HG03469 (cell line): ENCODE results near the gene ADGB.
"Not testable (repeated sequence)": the region's sequence is repeated elsewhere in the genome, so short reads cannot be mapped to it uniquely, and the experiment has no call there.

Experiments used
- ATAC-seq: cut with Tn5 transposase; IDR thresholded peaks from one replicate; pipeline ENCODE4 v1.9.1; 2021; ENCODE audit warnings: mild to moderate bottlenecking, moderate library complexity, moderate number of reproducible peaks; ENCODE audit not compliant: unreplicated experiment

Gene ADGB

DNA sequence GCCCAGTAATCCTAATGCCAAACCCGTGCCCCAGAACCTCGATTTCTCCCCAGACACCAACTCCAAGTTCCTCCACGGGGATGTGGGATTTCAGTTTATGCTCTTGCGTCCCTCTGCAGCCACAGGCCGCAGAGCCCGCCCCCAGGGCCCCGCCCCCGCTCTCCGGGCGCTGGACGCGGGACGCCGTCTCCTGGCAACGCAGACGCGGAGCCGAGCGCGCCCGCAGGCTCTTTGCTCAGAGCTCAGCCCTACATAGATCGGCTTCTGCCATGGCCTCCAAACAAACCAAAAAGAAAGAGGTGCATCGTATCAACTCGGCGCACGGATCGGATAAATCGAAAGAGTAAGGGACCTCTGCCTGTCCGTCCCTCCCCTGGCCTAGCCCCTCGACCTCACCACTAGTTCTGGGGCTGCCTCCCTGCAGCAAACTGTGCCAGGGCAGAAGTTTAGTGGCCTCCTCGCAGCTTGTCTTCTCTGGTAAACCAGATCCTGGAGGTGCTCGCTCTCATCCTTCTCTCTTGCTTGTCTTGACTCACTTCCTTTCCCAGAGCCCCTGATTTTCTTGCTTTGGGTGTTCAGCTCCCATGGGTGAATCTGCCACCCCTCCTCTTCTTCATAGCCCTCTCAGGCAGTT, at the start of gene ADGB:
Gene ADGB, plus strand, starts transcription at position 201 of the 634 bp plus-strand sequence. Its CDS starts 69 bp downstream, at position 270.
- no peak for ATAC-seq

DNA sequence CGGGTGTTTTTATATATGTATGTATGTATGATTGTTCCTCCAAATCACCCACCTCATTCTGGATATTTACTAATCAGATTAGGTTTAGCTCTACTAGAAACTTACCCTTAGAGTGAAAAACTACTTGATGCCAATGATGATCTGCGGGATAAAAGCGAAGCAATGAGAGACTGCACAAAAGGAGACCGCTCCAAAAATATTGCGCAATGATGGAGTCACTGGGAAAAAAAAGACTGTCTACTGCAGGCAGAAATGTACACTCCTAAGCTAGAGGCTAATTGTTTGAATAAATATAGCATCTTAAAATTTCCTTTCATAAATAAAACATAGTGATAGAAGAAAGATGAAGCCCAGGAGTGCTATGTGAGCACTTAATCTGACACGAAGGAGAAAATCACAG, 47.9 kb upstream of the ADGB start:
- no peak for ATAC-seq

DNA sequence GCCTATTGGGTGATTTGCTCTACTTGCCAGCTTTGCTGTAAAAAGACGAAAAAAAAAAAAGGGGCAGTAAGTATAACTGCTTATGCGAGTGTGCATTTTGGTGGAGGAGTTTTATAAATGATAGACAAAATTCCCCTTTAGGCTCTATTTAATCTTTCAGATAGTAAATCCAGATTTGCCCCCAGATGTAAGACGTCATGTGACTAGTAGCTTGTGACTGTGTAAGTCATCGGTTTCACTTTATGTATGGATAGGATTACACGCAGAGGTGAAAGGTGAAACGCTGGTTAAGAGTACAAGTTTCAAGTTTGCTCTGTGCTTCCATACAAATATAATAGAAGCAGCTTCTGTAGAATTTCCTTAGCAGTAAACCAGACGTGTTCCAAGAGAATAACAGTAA, 47.2 kb upstream of the ADGB start:
- no peak for ATAC-seq

- ATAC-seq = no peak
Observed at GRCh38 chr6:146553377-146554135, 45.2 kb upstream of the ADGB start.

GRCh38 chr6:146560607-146561006, 38.2 kb upstream of the ADGB start:
- no peak for ATAC-seq

DNA sequence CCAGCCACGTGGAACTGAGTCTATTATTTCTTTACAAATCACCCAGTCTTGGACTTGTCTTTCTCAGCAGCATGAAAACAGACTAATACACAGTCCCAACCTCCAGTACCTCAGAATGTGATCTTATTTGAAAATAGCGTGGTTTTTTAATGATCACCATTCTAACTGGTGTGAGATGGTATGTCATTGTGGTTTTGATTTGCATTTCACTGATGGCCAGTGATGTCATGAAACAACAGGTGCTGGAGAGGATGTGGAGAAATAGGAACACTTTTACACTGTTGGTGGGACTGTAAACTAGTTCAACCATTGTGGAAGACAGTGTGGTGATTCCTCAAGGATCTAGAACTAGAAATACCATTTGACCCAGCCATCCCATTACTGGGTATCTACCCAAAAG, 32.1 kb upstream of the ADGB start:
- ATAC-seq = not testable (repeated sequence)

- ATAC-seq = not testable (repeated sequence)
Observed at GRCh38 chr6:146568619-146569018, 30.2 kb upstream of the ADGB start.

DNA sequence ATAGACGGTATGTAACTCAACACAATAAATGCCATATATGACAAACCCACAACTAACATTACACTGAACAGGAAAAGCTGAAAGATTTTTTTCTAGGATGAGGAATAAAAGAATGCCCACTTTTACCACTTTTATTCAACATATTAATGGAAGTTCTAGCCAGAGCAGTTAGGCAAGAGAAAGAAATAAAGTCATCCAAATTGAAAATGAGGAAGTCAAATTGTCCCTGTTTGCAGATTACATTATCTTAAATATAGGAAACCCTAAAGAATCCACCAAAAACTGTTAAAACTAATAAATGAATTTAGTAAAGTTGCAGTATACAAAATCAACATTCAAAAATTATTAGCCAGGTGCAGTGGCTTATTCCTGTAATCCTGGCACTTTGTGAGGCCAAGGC, 24.6 kb upstream of the ADGB start:
- ATAC-seq = no peak

- ATAC-seq = no peak
Observed at GRCh38 chr6:146578054-146578453, 20.7 kb upstream of the ADGB start.

GRCh38 chr6:146581968-146582367, 16.8 kb upstream of the ADGB start:
- no peak for ATAC-seq

GRCh38 chr6:146582857-146583256, 15.9 kb upstream of the ADGB start:
- no peak for ATAC-seq

GRCh38 chr6:146583966-146584365, 14.8 kb upstream of the ADGB start:
- no peak for ATAC-seq

DNA sequence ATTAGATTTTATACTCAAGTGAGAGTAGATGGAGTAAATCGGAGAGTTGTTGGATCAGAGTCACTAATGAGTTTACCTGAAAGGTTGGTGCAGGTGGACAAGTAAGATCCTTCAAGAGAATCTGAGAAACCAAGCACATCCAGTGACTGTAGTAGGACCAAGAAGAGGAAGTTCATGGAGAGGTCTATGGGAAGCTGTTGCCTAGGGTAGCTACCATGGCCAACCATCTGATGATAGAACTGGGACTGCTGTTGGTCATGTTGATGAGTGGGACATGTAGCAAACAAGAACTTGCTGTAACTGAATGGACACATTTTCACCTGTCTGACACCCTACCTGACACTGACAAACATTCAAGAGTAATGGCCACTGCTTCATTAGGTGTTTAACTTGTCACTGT, 11.3 kb upstream of the ADGB start:
- no peak for ATAC-seq

GRCh38 chr6:146590492-146590891, 8.3 kb upstream of the ADGB start:
- no peak for ATAC-seq

DNA sequence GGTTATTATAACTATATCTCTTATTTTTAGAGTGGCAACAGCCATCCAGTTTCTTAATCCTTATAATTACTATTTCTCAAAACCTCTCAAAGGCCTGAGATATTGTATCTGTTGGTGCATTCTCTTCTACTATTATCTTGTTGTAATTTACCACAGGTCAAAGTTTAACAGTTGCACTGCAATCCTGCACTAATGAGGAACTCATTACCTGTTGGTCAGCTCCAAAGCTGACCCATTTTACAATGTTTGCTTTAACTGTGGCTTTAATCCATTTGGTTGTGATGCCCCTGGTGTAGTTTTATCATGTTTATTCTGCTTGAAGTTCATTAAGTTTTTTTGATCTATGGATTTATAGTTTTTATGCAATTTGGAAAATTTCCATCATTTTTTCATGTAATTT, 6.3 kb upstream of the ADGB start:
- no peak for ATAC-seq

- no peak for ATAC-seq
Observed at GRCh38 chr6:146593986-146594385, 4.8 kb upstream of the ADGB start.

DNA sequence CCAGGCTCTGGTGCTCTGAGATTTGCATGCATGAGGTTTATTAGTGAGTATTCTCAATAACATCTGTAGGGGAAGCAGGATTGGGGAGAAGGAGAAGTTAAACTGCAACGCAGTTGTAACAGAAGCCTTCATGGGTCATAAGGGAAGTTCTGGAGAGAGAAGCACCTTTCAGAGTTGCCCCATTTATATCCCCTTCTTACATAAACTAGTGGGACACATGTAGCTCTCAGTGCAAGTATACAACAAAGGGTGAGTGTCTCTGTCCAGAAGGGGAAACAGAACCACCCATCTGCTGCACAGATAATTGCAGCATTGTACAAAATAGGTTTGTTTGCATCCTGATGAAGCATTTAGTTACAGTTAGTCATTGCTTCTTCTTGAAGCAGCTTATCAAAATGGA, 4.3 kb upstream of the ADGB start:
- ATAC-seq = no peak

DNA sequence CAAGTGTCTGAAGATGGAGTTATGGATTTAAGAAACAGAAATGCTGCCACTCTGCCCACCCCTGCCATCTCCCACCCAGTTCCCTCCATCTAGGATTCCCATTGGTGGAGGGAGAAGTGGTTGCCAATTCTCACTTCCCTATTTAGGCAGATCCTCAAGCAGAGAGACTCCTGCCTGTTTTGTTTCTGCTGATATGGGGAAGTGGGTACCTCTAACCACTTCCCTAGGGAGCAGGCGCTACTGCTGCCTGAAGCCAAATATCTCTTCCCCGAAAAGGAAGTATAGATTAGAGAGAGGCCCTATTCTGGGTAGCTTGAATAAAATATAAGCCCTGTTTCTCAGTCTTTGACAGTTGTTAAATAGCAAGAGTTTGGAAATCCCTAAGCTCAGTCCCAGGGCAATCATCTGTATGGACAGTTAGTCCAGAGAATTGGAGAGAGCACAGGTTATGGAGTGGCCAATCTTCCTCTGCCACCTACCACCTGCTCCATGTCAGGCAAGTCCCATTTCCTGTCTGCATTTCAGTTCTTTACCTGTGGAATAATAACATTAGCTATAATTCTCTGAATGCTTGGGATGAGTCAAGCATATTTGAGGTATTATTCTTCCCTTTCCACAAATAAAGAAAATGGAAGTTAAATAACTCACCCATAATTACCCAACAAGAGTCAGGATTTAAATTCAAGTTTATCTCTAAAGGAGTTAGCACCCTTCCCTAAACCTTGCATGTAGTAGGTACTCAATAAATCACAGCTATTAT, 2.6 kb upstream of the ADGB start:
- no peak for ATAC-seq

DNA sequence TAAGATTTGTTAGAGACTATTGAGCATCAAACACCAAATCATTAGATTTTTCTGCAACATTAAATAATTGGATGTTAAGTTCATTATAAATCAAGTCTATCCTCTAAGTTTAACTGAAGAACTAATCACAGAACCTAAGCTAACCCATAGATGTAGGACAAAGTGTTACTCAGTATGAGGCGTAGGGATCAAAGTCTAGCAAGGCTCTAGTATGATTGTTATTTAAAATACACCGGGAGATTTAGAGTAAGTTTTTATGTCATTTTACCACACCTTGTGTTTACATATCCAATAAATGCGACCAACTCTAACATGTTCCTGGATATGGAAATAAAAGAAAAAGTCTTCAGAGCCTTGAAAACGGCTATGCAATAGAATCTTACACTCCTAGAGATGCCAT, 2.6 kb downstream of the ADGB start:
- ATAC-seq = no peak

DNA sequence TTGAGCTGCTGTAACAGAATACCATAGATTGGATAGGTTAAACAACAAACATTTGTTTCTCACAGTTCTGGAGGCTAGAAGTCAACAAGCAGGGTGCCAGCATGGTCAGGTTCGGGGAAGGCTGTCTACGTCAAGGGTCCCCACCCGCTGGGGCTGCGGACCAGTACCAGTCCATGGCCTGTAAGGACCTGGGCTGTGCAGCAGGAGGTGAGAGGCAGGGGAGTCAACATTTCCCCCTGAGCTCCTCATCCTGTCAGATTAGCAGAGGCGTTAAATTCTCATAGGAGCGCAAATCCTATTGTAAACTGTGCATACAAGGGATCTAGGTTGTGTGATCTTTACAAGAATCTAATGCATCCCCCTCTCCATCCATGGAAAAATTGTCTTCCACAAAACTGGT, 3.8 kb downstream of the ADGB start:
- no peak for ATAC-seq

DNA sequence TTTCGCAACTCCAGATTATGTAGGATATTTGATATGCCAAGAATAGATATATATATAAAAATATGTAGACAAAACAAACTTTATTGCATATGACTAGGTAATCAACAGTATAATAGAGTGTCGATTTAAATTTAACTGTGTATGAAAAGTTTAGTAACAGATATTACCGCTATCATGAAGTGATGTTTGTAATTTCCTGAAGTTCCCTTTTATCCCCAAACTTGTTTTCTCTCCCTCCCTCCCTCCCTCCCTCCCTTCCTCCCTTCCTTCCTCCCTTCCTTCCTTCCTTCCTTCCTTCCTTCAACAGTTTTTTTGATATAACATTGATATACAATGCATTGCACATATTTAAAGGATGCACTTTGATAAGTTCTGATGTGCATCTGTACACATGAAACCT, 15.2 kb downstream of the ADGB start:
- ATAC-seq = no peak

DNA sequence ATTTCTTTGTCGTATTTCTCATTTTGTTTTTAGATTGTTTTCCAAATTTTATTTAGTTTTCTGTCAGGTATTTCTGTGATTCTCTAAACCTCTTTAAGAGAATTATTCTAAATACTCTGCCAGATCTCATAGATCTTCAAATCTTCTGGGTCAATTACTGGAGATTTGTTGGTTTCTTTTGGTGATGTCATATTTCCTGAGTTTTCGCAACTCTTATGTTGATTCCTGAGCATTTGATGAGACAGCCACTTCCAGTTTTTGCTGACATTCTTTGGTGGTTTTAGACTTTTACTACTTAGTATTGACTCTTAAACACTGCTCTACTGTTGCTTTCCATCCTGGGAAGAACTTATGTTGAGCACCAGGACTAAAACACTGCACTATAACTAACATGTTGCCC, 21.9 kb downstream of the ADGB start:
- ATAC-seq = no peak
